Measurements from ENCODE around the gene CTCF. TPM values are rescaled to one million over a fixed set of nuclear protein-coding genes. Genes with fewer than 3 reads are reported as not detected.

CTCF gene
- total and polyA plus RNA-seq, 10 of the 15 experiments (the other 5 are each of a cell fraction or from before 2014, with no cell fraction given), result 9.1 to 55.0 (median 41.8) TPM

- H3K4me1 ChIP-seq (ENCODE audit: control insufficient read depth, insufficient read depth, low read length), result peaks cover 15% of the 10 kb centered on the region
- no peaks in the 10 kb centered on the region for H3K27me3 ChIP-seq (replicated peaks in 1 of 2; ENCODE audit: control insufficient read depth in 2 of 2, insufficient read depth in 2 of 2, low read length in 1 of 2)
- H3K27ac ChIP-seq (ENCODE audit: control insufficient read depth, insufficient read depth), result no peak overlapping the region
- H3K4me2 ChIP-seq (ENCODE audit: control insufficient read depth, insufficient read depth), result no peak overlapping the region
- WGBS (ENCODE audit: insufficient coverage, insufficient replicate concordance, low lambda C conversion rate, missing lambda C conversion rate), result 59% methylated on average over 19 of the region's 21 CpGs
- POLR2A ChIA-PET, result interaction anchor here (0.5 kb wide), 1 partner anchor 40 kb away, joined by 4 read pairs; no protein-coding TSS in a partner anchor
- RAD21 ChIA-PET (ENCODE audit: unreplicated experiment), result interaction anchor here (1.5 to 3.1 kb wide), 5 partner anchors 12 to 255 kb away, joined by 4 to 19 read pairs (median 12); partner anchors contain the start of genes RANBP10 and TSNAXIP1
- intact Hi-C loops (cut with micrococcal nuclease; ENCODE audit: unreplicated experiment), result loop anchor here (2.0 to 5.0 kb wide), 3 partner anchors 43 to 255 kb away; partner anchors contain the start of genes GFOD2, RANBP10 and TSNAXIP1
- FAIRE-seq (no peak), ATAC-seq (peak; percentile 36), DNase-seq (ENCODE audit: low read depth, low spot score) (no peak)
- H3K9ac ChIP-seq (ENCODE audit: control insufficient read depth, insufficient read depth, low read length), result no peak overlapping the region
- H4K20me1 ChIP-seq (ENCODE audit: control insufficient read depth, insufficient read depth), result no peaks in the 10 kb centered on the region
- H3K9me3 ChIP-seq (replicated peaks; ENCODE audit: control insufficient read depth, insufficient read depth, low read length), result no peaks in the 10 kb centered on the region
- H3K79me2 ChIP-seq (ENCODE audit: control insufficient read depth, insufficient read depth, low read length), result no peaks in the 10 kb centered on the region
- TF ChIP-seq NR2F1 (conservative IDR thresholded peaks at IDR 0.05), result no peak
- no peak for TF ChIP-seq HDAC6 (IDR thresholded peaks at IDR 0.05; ENCODE audit: unreplicated experiment)
- no peak for TF ChIP-seq TBL1XR1 (IDR thresholded peaks at IDR 0.05; ENCODE audit: low read depth, low read length)
- TF ChIP-seq ZBTB33 (IDR thresholded peaks at IDR 0.05), result peak; percentile 68
- no peak for TF ChIP-seq MEF2B (IDR thresholded peaks at IDR 0.05; ENCODE audit: partially characterized antibody, poor library complexity, severe bottlenecking)
- SMC1A ChIA-PET (ENCODE audit: uncharacterized antibody, unreplicated experiment), result interaction anchor here (0.7 to 2.2 kb wide), 8 partner anchors 21 to 143 kb away, joined by 3 to 8 read pairs (median 4); partner anchors contain the start of gene CTCF
- H2AFZ ChIP-seq (ENCODE audit: control insufficient read depth, low read depth, low read length), result no peak overlapping the region
- no peak overlapping the region for H3K4me3 ChIP-seq
- in situ Hi-C loops (cut with MboI), result no loop called here
- H3K36me3 ChIP-seq (ENCODE audit: control insufficient read depth in 2 of 2, insufficient read depth in 2 of 2, low read length in 1 of 2), result no peaks in the 10 kb centered on the region
- BruUV-seq (replicated peaks), result no TSS peak
- CTCF ChIA-PET, result interaction anchor here (0.6 to 11.9 kb wide), 19 partner anchors 12 to 509 kb away, joined by 3 to 196 read pairs (median 6); partner anchors contain the start of genes GFOD2, RANBP10 and TSNAXIP1
Measured at GRCh38 chr16:67673712-67674580, 111.6 kb downstream of the CTCF start.
